ENCODE results near the gene AMOTL1. TPM values are rescaled to one million over a fixed set of nuclear protein-coding genes. Genes with fewer than 3 reads are reported as not detected.

Gene AMOTL1
- total and polyA plus RNA-seq, 2 donors from 2014 or later, result 6.1 to 52.3 TPM

GRCh38 chr11:94727819-94728218 is 40.3 kb upstream of the AMOTL1 start:
- H3K27me3 ChIP-seq (ENCODE audit: control insufficient read depth, insufficient read depth, low read length), result no peaks in the 10 kb centered on the region
- no peaks in the 10 kb centered on the region for H3K36me3 ChIP-seq (ENCODE audit: control insufficient read depth in 2 of 3, insufficient read depth in 3 of 3, low read length in 3 of 3)
- H3K9ac ChIP-seq (ENCODE audit: low read length in 3 of 3), result no peak overlapping the region
- DNase-seq (no peak), FAIRE-seq (no peak)
- TF ChIP-seq, protein P1, sequence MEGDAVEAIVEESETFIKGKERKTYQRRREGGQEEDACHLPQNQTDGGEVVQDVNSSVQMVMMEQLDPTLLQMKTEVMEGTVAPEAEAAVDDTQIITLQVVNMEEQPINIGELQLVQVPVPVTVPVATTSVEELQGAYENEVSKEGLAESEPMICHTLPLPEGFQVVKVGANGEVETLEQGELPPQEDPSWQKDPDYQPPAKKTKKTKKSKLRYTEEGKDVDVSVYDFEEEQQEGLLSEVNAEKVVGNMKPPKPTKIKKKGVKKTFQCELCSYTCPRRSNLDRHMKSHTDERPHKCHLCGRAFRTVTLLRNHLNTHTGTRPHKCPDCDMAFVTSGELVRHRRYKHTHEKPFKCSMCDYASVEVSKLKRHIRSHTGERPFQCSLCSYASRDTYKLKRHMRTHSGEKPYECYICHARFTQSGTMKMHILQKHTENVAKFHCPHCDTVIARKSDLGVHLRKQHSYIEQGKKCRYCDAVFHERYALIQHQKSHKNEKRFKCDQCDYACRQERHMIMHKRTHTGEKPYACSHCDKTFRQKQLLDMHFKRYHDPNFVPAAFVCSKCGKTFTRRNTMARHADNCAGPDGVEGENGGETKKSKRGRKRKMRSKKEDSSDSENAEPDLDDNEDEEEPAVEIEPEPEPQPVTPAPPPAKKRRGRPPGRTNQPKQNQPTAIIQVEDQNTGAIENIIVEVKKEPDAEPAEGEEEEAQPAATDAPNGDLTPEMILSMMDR (IDR thresholded peaks at IDR 0.05; ENCODE audit: borderline replicate concordance, extremely low read depth, insufficient read depth), result no peak
- H3K4me1 ChIP-seq (ENCODE audit: control insufficient read depth in 2 of 3, insufficient read depth in 2 of 3, low read depth in 1 of 3, low read length in 3 of 3), result peaks cover 0 to 3% (median 0%) of the 10 kb centered on the region in 3 donors
- no peaks in the 10 kb centered on the region for H3K9me3 ChIP-seq (ENCODE audit: control insufficient read depth in 2 of 3, insufficient read depth in 1 of 3, low read length in 3 of 3)
- no peak overlapping the region for H3K4me3 ChIP-seq (ENCODE audit: low read length in 3 of 3)
- intact Hi-C loops (cut with DNase I), result no loop called here
- H3K27ac ChIP-seq (ENCODE audit: low read depth in 2 of 2, low read length in 2 of 2), result no peak overlapping the region

DNA sequence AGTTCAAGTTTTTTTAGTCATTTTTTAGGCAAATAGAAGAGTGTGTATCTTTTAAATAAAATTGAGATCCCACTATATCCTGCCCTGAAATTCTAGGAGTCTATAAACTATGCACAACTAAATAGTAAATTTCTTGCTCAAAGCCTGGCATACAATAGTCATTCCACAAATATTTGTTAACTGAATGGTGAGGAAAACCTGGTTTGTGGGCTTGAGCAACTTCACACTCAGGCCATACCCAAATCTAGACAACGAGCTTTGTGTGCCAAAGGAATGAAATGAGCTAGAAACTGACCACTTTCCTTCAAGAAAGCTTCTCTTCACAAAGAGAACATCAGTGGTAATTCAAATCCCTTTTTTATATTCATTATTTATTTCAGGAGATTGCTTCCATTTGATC is 39.6 kb upstream of the AMOTL1 start:
- Histone ChIP-seq H3K27ac (ENCODE audit: low read depth in 2 of 2, low read length in 2 of 2) (no peak overlapping the region), H3K9me3 (ENCODE audit: control insufficient read depth in 2 of 3, insufficient read depth in 1 of 3, low read length in 3 of 3) (no peaks in the 10 kb centered on the region), H3K27me3 (ENCODE audit: control insufficient read depth, insufficient read depth, low read length) (no peaks in the 10 kb centered on the region), H3K4me3 (ENCODE audit: low read length in 3 of 3) (no peak overlapping the region), H3K9ac (ENCODE audit: low read length in 3 of 3) (no peak overlapping the region), H3K4me1 (ENCODE audit: control insufficient read depth in 2 of 3, insufficient read depth in 2 of 3, low read depth in 1 of 3, low read length in 3 of 3) (peaks cover 0 to 3% (median 0%) of the 10 kb centered on the region in 3 donors), H3K36me3 (ENCODE audit: control insufficient read depth in 2 of 3, insufficient read depth in 3 of 3, low read length in 3 of 3) (no peaks in the 10 kb centered on the region)
- TF ChIP-seq, protein P1 (IDR thresholded peaks at IDR 0.05; ENCODE audit: borderline replicate concordance, extremely low read depth, insufficient read depth), result no peak
- intact Hi-C loops (cut with DNase I), result no loop called here
- DNase-seq, result no peak
- no peak for FAIRE-seq

GRCh38 chr11:94728966-94729751 is 39.0 kb upstream of the AMOTL1 start:
- intact Hi-C loops (cut with DNase I), result no loop called here
- Histone ChIP-seq H3K4me3 (ENCODE audit: low read length in 3 of 3) (no peak overlapping the region), H3K36me3 (ENCODE audit: control insufficient read depth in 2 of 3, insufficient read depth in 3 of 3, low read length in 3 of 3) (no peaks in the 10 kb centered on the region), H3K9ac (ENCODE audit: low read length in 3 of 3) (no peak overlapping the region), H3K4me1 (ENCODE audit: control insufficient read depth in 2 of 3, insufficient read depth in 2 of 3, low read depth in 1 of 3, low read length in 3 of 3) (peaks cover 0 to 3% (median 0%) of the 10 kb centered on the region in 3 donors), H3K9me3 (ENCODE audit: control insufficient read depth in 2 of 3, insufficient read depth in 1 of 3, low read length in 3 of 3) (no peaks in the 10 kb centered on the region), H3K27ac (ENCODE audit: low read depth in 2 of 2, low read length in 2 of 2) (no peak overlapping the region), H3K27me3 (ENCODE audit: control insufficient read depth, insufficient read depth, low read length) (no peaks in the 10 kb centered on the region)
- FAIRE-seq (no peak), DNase-seq (no peak)
- TF ChIP-seq, protein P1 (IDR thresholded peaks at IDR 0.05; ENCODE audit: borderline replicate concordance, extremely low read depth, insufficient read depth), result no peak
